Measurements from ENCODE around the gene KLRF2. TPM values are rescaled to one million over a fixed set of nuclear protein-coding genes. Genes with fewer than 3 reads are reported as not detected.

The KLRF2 gene
- total RNA-seq, 1 experiment from 2014 or later = not detected

DNA sequence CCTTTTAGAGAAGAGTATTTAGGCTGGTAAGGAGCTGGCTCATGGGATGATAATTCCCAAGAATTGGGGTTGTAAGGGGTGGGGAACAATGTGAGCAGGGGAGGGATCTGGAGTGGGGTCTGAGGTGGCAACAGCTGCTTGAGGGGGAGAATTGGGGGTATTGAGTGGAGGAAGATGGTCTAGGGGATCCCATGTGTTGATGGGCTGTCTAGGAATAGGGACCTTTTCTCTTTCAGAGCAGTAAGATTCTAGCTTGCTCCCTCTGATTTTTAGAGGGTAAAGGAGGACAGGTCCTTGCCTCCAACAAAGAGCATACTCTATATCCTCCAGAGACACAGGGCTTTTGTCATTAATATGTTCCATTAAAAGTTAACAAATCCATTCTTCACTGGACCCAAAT, 28.4 kb downstream of the KLRF2 start:
- TF ChIP-seq EZH2phosphoT487 (IDR thresholded peaks at IDR 0.05; ENCODE audit: borderline replicate concordance, low read length) (no peak), EZH2 (IDR thresholded peaks at IDR 0.05; ENCODE audit: low read length, unreplicated experiment) (no peak)
- TF ChIP-seq, protein P1, sequence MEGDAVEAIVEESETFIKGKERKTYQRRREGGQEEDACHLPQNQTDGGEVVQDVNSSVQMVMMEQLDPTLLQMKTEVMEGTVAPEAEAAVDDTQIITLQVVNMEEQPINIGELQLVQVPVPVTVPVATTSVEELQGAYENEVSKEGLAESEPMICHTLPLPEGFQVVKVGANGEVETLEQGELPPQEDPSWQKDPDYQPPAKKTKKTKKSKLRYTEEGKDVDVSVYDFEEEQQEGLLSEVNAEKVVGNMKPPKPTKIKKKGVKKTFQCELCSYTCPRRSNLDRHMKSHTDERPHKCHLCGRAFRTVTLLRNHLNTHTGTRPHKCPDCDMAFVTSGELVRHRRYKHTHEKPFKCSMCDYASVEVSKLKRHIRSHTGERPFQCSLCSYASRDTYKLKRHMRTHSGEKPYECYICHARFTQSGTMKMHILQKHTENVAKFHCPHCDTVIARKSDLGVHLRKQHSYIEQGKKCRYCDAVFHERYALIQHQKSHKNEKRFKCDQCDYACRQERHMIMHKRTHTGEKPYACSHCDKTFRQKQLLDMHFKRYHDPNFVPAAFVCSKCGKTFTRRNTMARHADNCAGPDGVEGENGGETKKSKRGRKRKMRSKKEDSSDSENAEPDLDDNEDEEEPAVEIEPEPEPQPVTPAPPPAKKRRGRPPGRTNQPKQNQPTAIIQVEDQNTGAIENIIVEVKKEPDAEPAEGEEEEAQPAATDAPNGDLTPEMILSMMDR (conservative IDR thresholded peaks at IDR 0.05; ENCODE audit: low read depth, low read length) = no peak
- Histone ChIP-seq H4K20me1 (ENCODE audit: low read length) (no peaks in the 10 kb centered on the region), H3F3A (ENCODE audit: low read length, unreplicated experiment) (no peaks in the 10 kb centered on the region), H3K4me1 (ENCODE audit: insufficient read depth, low read length) (no peaks in the 10 kb centered on the region), H3K9me3 (ENCODE audit: low read length) (0 out of 2 replicates have a peak, but pooled peaks cover 5% of the 10 kb centered on the region), H2AFZ (ENCODE audit: low read length) (no peak overlapping the region), H3K79me2 (ENCODE audit: low read length) (no peaks in the 10 kb centered on the region), H3K4me3 (ENCODE audit: low read length) (no peak overlapping the region), H3K36me3 (ENCODE audit: low read depth, low read length) (no peaks in the 10 kb centered on the region), H3K27ac (ENCODE audit: low read length) (no peak overlapping the region), H3K4me2 (ENCODE audit: low read length) (no peak overlapping the region), H3K9ac (ENCODE audit: low read length) (no peak overlapping the region), H3K9me2 (replicated peaks; ENCODE audit: low read length) (no peaks in the 10 kb centered on the region), H3K27me3 (ENCODE audit: low read length) (peaks cover 15% of the 10 kb centered on the region; the same call in 1 of the 2 replicates)
- CTCF ChIA-PET = no interaction called here
- ATAC-seq (no peak), DNase-seq (no peak)
- POLR2A ChIA-PET (ENCODE audit: unreplicated experiment) = no interaction called here
- intact Hi-C loops (cut with micrococcal nuclease) = no loop called here
- BruUV-seq (replicated peaks) = no TSS peak

DNA sequence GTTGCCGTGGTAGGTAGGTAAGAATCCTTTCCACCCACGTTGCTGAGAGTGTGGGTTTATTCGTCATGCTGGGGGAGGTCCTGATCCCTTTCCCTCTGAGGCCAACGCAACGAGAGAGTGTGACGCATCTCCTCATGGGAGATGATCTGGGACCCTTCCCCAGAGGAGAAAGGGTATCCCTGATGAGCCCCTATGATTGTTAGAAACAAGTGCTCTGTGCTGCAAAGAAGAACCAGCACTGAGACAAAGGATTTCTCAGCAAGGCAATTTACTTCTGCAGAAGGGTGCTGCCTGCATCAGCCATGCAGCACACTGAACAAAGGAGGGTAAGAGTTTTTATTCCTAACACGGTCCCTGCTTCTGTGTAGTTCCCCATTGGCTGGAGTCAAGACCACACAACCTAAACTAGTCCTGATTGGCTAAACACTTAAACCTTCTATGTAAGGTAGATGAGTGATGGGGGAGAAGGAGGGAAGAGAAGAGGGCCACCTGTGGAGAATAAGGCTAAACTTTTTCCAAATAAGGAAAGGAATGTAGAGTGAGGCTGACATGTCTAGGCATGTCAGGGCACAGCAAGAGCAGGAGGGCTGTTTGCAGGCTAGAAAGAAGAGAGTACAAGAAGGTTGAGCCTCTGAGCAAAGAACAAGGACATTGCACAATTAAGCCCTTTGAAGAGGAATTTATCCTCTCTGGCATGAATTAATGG, 29.6 kb downstream of the KLRF2 start:
- Histone ChIP-seq H2AFZ (ENCODE audit: low read length) (no peak overlapping the region), H4K20me1 (ENCODE audit: low read length) (no peaks in the 10 kb centered on the region), H3K4me1 (ENCODE audit: insufficient read depth, low read length) (no peaks in the 10 kb centered on the region), H3F3A (ENCODE audit: low read length, unreplicated experiment) (no peaks in the 10 kb centered on the region), H3K79me2 (ENCODE audit: low read length) (no peaks in the 10 kb centered on the region), H3K36me3 (ENCODE audit: low read depth, low read length) (no peaks in the 10 kb centered on the region), H3K27me3 (ENCODE audit: low read length) (peaks cover 15% of the 10 kb centered on the region; the same call in 1 of the 2 replicates), H3K9me3 (ENCODE audit: low read length) (0 out of 2 replicates have a peak, but pooled peaks cover 5% of the 10 kb centered on the region), H3K27ac (ENCODE audit: low read length) (no peak overlapping the region), H3K9me2 (replicated peaks; ENCODE audit: low read length) (no peaks in the 10 kb centered on the region), H3K4me3 (ENCODE audit: low read length) (no peak overlapping the region), H3K9ac (ENCODE audit: low read length) (no peak overlapping the region), H3K4me2 (ENCODE audit: low read length) (no peak overlapping the region)
- intact Hi-C loops (cut with micrococcal nuclease) = no loop called here
- ChIA-PET CTCF (no interaction called here), POLR2A (ENCODE audit: unreplicated experiment) (no interaction called here)
- ATAC-seq (no peak), DNase-seq (no peak)
- BruUV-seq (replicated peaks) = no TSS peak
- TF ChIP-seq EZH2phosphoT487 (IDR thresholded peaks at IDR 0.05; ENCODE audit: borderline replicate concordance, low read length) = no peak
- TF ChIP-seq EZH2 (IDR thresholded peaks at IDR 0.05; ENCODE audit: low read length, unreplicated experiment) = no peak
- TF ChIP-seq, protein P1 (conservative IDR thresholded peaks at IDR 0.05; ENCODE audit: low read depth, low read length) = no peak

DNA sequence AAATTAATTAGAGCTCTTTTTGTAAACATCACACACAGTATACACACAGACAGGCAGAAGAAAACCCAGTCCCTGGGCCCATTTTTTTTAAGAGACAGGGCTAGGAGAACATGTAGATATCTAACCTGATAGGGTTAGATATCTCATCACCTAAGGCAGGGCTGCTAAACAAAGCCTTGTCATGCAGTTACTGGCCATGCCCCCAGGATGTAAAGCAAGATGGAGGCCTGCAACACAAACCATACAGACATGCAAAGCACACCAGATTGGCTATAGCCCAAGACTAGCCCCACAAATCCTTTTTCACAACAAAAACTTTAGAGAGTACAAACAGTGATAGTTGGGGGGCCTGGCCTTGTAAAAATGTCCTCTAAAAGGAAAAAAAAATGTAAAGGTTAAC, 30.4 kb downstream of the KLRF2 start:
- Histone ChIP-seq H3K4me2 (ENCODE audit: low read length) (no peak overlapping the region), H3K36me3 (ENCODE audit: low read depth, low read length) (no peaks in the 10 kb centered on the region), H3K79me2 (ENCODE audit: low read length) (no peaks in the 10 kb centered on the region), H3K4me3 (ENCODE audit: low read length) (no peak overlapping the region), H3K27me3 (ENCODE audit: low read length) (peaks cover 12% of the 10 kb centered on the region; the same call in 1 of the 2 replicates), H3K9ac (ENCODE audit: low read length) (no peak overlapping the region), H3F3A (ENCODE audit: low read length, unreplicated experiment) (no peaks in the 10 kb centered on the region), H2AFZ (ENCODE audit: low read length) (no peak overlapping the region), H3K27ac (ENCODE audit: low read length) (no peak overlapping the region), H3K9me2 (replicated peaks; ENCODE audit: low read length) (no peaks in the 10 kb centered on the region), H3K9me3 (ENCODE audit: low read length) (0 out of 2 replicates have a peak, but pooled peaks cover 5% of the 10 kb centered on the region), H3K4me1 (ENCODE audit: insufficient read depth, low read length) (no peaks in the 10 kb centered on the region), H4K20me1 (ENCODE audit: low read length) (no peaks in the 10 kb centered on the region)
- intact Hi-C loops (cut with micrococcal nuclease) = no loop called here
- ATAC-seq (no peak), DNase-seq (no peak)
- CTCF ChIA-PET = no interaction called here
- BruUV-seq (replicated peaks) = no TSS peak
- TF ChIP-seq EZH2phosphoT487 (IDR thresholded peaks at IDR 0.05; ENCODE audit: borderline replicate concordance, low read length) (no peak), EZH2 (IDR thresholded peaks at IDR 0.05; ENCODE audit: low read length, unreplicated experiment) (no peak)
- TF ChIP-seq, protein P1 (conservative IDR thresholded peaks at IDR 0.05; ENCODE audit: low read depth, low read length) = no peak
- POLR2A ChIA-PET (ENCODE audit: unreplicated experiment) = no interaction called here
